Activated naive CD4-positive, alpha-beta T cell treated with anti-CD3 and anti-CD28 coated beads, Interleukin-2, amount 10 ng/mL, durations not matched to agents 7 days and 5 days (primary cell): Measurements from ENCODE around the gene OR5B2.

Source experiments
- CTCF ChIA-PET: fragments of 350-600 bp; sonication (Branson Sonifier 250); formaldehyde crosslinking; loops from one replicate; lab custom pipeline; 2021; ENCODE audit warnings: antibody characterized with exemption; lab: Charles Lee
- DNase-seq: peaks from one replicate; pipeline ENCODE4 v3.0.0-alpha.2; 2020
- H3K27ac Mint-ChIP-seq: one replicate; pipeline ENCODE4 v1.8.0; 2021; ENCODE audit warnings: mild to moderate bottlenecking, moderate library complexity, mixed read lengths
- H3K27me3 Mint-ChIP-seq: one replicate; pipeline ENCODE4 v1.8.0; 2021; ENCODE audit warnings: mild to moderate bottlenecking, mixed read lengths
- H3K36me3 Mint-ChIP-seq: one replicate; pipeline ENCODE4 v1.8.0; 2021; ENCODE audit warnings: mixed read lengths
- H3K4me1 Mint-ChIP-seq: one replicate; pipeline ENCODE4 v1.8.0; 2021; ENCODE audit warnings: mixed read lengths
- H3K4me3 Mint-ChIP-seq: one replicate; pipeline ENCODE4 v1.8.0; 2021; ENCODE audit warnings: mild to moderate bottlenecking, moderate library complexity, mixed read lengths
- H3K9me3 Mint-ChIP-seq: one replicate; pipeline ENCODE4 v1.8.0; 2021; ENCODE audit warnings: mixed read lengths

OR5B2 gene

GRCh38 chr11:58392746-58393145 lies 35.2 kb downstream of the OR5B2 start:
- Mint-ChIP-seq H3K4me1 (no peaks in the 10 kb centered on the region), H3K36me3 (no peaks in the 10 kb centered on the region), H3K27ac (no peak overlapping the region), H3K4me3 (no peak overlapping the region), H3K9me3 (no peaks in the 10 kb centered on the region), H3K27me3 (no peaks in the 10 kb centered on the region)
- no peak for DNase-seq
- CTCF ChIA-PET: no interaction called here

GRCh38 chr11:58391879-58392278 lies 36.0 kb downstream of the OR5B2 start:
- Mint-ChIP-seq H3K27me3 (no peaks in the 10 kb centered on the region), H3K4me3 (no peak overlapping the region), H3K4me1 (no peaks in the 10 kb centered on the region), H3K9me3 (no peaks in the 10 kb centered on the region), H3K36me3 (no peaks in the 10 kb centered on the region), H3K27ac (no peak overlapping the region)
- no peak for DNase-seq
- CTCF ChIA-PET: no interaction called here

- DNase-seq: no peak
- Mint-ChIP-seq H3K27ac (no peak overlapping the region), H3K36me3 (no peaks in the 10 kb centered on the region), H3K9me3 (no peaks in the 10 kb centered on the region), H3K27me3 (no peaks in the 10 kb centered on the region), H3K4me1 (no peaks in the 10 kb centered on the region), H3K4me3 (no peak overlapping the region)
- CTCF ChIA-PET: no interaction called here
These were observed 37.3 kb downstream of the OR5B2 start for GRCh38 chr11:58390551-58391063.
